HepG2 (cell line): ENCODE measurements around the gene SLC15A1. TPM values are rescaled to one million over a fixed set of nuclear protein-coding genes. Genes with fewer than 3 reads are reported as not detected.

Experiments
- ATAC-seq: fragments of 200-7000 bp; cut with Tn5 transposase; 3 replicates; pipeline ENCODE4 v1.9.1; 2020; ENCODE audit warnings: mild to moderate bottlenecking, moderate library complexity
- BruUV-seq: library from RNA; stranded (reverse); fragments of 400-500 nt; replicated peaks from 2 replicates; lab custom pipeline; 2021; lab: Mats Ljungman, UMichigan
- CTCF ChIA-PET: fragments of 300-600 bp; formaldehyde crosslinking; extraction: SDS; loops from one replicate; lab custom pipeline; 2021; ENCODE audit warnings: low total read pairs, inconsistent platforms, low intra/inter-chr PET ratio; lab: Yijun Ruan, JAX
- POLR2A ChIA-PET: fragments of 350-600 bp; sonication (Branson Sonifier 250); formaldehyde crosslinking; loops from one replicate; lab custom pipeline; 2020; ENCODE audit warnings: antibody characterized with exemption, inconsistent platforms; lab: Yijun Ruan, JAX
- DNase-seq: peaks from one replicate; pipeline ENCODE4 v3.0.0-alpha.2; 2015; ENCODE audit warnings: low spot score
- FAIRE-seq: peaks from 3 replicates; lab custom pipeline; 2011; peaks lifted over from hg19 to GRCh38; lab: Jason Lieb, UNC
- H2AFZ ChIP-seq: one replicate; pipeline ENCODE4 v1.6.1; 2011; ENCODE audit warnings: low read length, inconsistent platforms
- H3K27ac ChIP-seq: fragments of 300-600 bp; 3 replicates; pipeline ENCODE4 v1.8.0; 2011; ENCODE audit warnings: mixed run types, mild to moderate bottlenecking, mixed read lengths, low read length, inconsistent platforms; ENCODE audit not compliant: insufficient read depth; ENCODE audit errors: extremely low read length
- H3K27me3 ChIP-seq, 2 experiments: fragments of 200-600 bp in 1 of 2; 2 replicates in 1 of 2; 3 replicates in 1 of 2; pipeline versions ENCODE4 v1.6.0 to v1.8.0; 2011; ENCODE audit warnings: low read length in 2 of 2, mild to moderate bottlenecking in 2 of 2, moderate library complexity in 2 of 2, inconsistent platforms in 1 of 2; ENCODE audit not compliant: insufficient read depth in 2 of 2, control insufficient read depth in 1 of 2
- H3K36me3 ChIP-seq, 2 experiments: fragments of 200-600 bp in 1 of 2; replicated peaks in 1 of 2; 2 replicates in 1 of 2; 3 replicates in 1 of 2; pipeline versions ENCODE4 v1.5.1 to v1.8.0; 2011; ENCODE audit warnings: low read length in 2 of 2, inconsistent platforms in 1 of 2; ENCODE audit not compliant: insufficient read depth in 2 of 2, control insufficient read depth in 1 of 2
- H3K4me1 ChIP-seq: 2 replicates; pipeline ENCODE4 v1.5.1; 2012; ENCODE audit warnings: low read length, inconsistent platforms; ENCODE audit not compliant: insufficient read depth
- H3K4me2 ChIP-seq: 2 replicates; pipeline ENCODE4 v1.6.0; 2011; ENCODE audit warnings: low read depth, low read length, inconsistent platforms
- H3K4me3 ChIP-seq, 3 experiments: fragments of 200-600 bp in 1 of 3; sonication (generic), shearing (Covaris generic) in 1 of 3; replicated peaks in 1 of 3; 2 replicates each; pipeline ENCODE4 v1.5.1; 2011 to 2016; ENCODE audit warnings: low read length in 3 of 3, inconsistent platforms in 2 of 3, low read depth in 2 of 3, mild to moderate bottlenecking in 2 of 3, control low read depth in 1 of 3, mixed read lengths in 1 of 3; ENCODE audit not compliant: insufficient read depth in 1 of 3
- H3K79me2 ChIP-seq: one replicate; pipeline ENCODE4 v1.6.1; 2011; ENCODE audit warnings: low read length, inconsistent platforms; ENCODE audit not compliant: insufficient read depth
- H3K9ac ChIP-seq: 2 replicates; pipeline ENCODE4 v1.6.0; 2011; ENCODE audit warnings: mild to moderate bottlenecking, low read depth, low read length, inconsistent platforms; ENCODE audit not compliant: insufficient read depth
- H3K9me3 ChIP-seq: 2 replicates; pipeline ENCODE4 v1.5.1; 2012; ENCODE audit warnings: mild to moderate bottlenecking, low read length
- H4K20me1 ChIP-seq: 2 replicates; pipeline ENCODE4 v1.6.0; 2011; ENCODE audit warnings: inconsistent platforms, mild to moderate bottlenecking, low read length, moderate library complexity; ENCODE audit not compliant: insufficient read depth
- NKX3-1 ChIP-seq: sonication (generic); formaldehyde crosslinking; IDR thresholded peaks from 2 replicates; pipeline ENCODE4 v1.5.0; 2020; ENCODE audit warnings: missing genetic modification reagents
- NR2F6 ChIP-seq, 2 experiments: IDR thresholded peaks; 2 replicates each; pipeline ENCODE4 v1.6.1; 2016; ENCODE audit warnings: antibody characterized with exemption in 1 of 2, mild to moderate bottlenecking in 1 of 2
- SCMH1 ChIP-seq: sonication (generic); formaldehyde crosslinking; IDR thresholded peaks from 2 replicates; pipeline ENCODE4 v1.9.0; 2021; ENCODE audit warnings: missing genetic modification reagents, mild to moderate bottlenecking, borderline replicate concordance
- SP1 ChIP-seq, 2 experiments: fragments of 450-650 bp in 1 of 2; sonication (generic) in 1 of 2; formaldehyde crosslinking in 1 of 2; IDR thresholded peaks; 2 replicates each; pipeline versions ENCODE4 v1.4.0 to v1.6.1; 2016 to 2020; ENCODE audit warnings: missing genetic modification reagents in 1 of 2
- ZHX2 ChIP-seq, 2 experiments: sonication (generic) in 1 of 2; formaldehyde crosslinking in 1 of 2; IDR thresholded peaks; 2 replicates each; pipeline versions ENCODE4 v1.6.1 to v1.9.0; 2014 to 2022; ENCODE audit warnings: antibody characterized with exemption in 1 of 2, borderline replicate concordance in 1 of 2, inconsistent platforms in 1 of 2, low read depth in 1 of 2, missing genetic modification reagents in 1 of 2
- ZNF335 ChIP-seq: sonication (generic); formaldehyde crosslinking; IDR thresholded peaks from 2 replicates; pipeline ENCODE4 v1.4.0; 2020; ENCODE audit warnings: missing genetic modification reagents
- ZNF382 ChIP-seq: sonication (generic); formaldehyde crosslinking; IDR thresholded peaks from 2 replicates; pipeline ENCODE4 v1.5.0; 2020; ENCODE audit warnings: missing genetic modification reagents, mild to moderate bottlenecking, borderline replicate concordance
- ZNF770 ChIP-seq: sonication (generic); formaldehyde crosslinking; IDR thresholded peaks from 2 replicates; pipeline ENCODE4 v1.5.0; 2020; ENCODE audit warnings: mild to moderate bottlenecking, missing genetic modification reagents
- ZSCAN22 ChIP-seq: sonication (generic); formaldehyde crosslinking; IDR thresholded peaks from 2 replicates; pipeline ENCODE4 v1.4.0; 2020; ENCODE audit warnings: mild to moderate bottlenecking, missing genetic modification reagents
- whole genome bisulfite sequencing: methylation state at CpG from one replicate; pipeline ENCODE4 v1.1.6; 2017; ENCODE audit warnings: low lambda C conversion rate; 5-methylcytosine and 5-hydroxymethylcytosine counted together
- in situ Hi-C: cut with HindIII; loops from 2 replicates; pipeline ENCODE4 v1.10.0; 2017; ENCODE audit warnings: low pct_unique_long_range_greater_than_20kb; ENCODE audit not compliant: extremely low pct_ligation_motif_present
- intact Hi-C: fragments of 100-400 bp; cut with micrococcal nuclease; formaldehyde crosslinking; loops from one replicate; pipeline ENCODE4 v1.10.0; 2022; ENCODE audit not compliant: unreplicated experiment
- polyA plus RNA-seq, 8 experiments: library from polyadenylated mRNA; depleted of rRNA in 3 of 8; stranded (reverse) in 7 of 8; unstranded in 1 of 8; fragments of >200 nt; fragmentation: Illumina TruSeq in 4 of 8; extraction: Trizol in 4 of 8; gene quantifications; 2 replicates each; pipeline versions ENCODE4 v1.2.1 to v1.2.3, GENCODE V29; 2011 to 2016; ENCODE audit warnings: low read depth in 4 of 8, missing spikeins in 1 of 8, mixed read lengths in 1 of 8; ENCODE audit not compliant: insufficient read depth in 1 of 8
- total RNA-seq, 5 experiments: library from RNA; depleted of rRNA; stranded (reverse); fragments of >200 nt; fragmentation: Illumina TruSeq; extraction: Trizol; gene quantifications; 2 replicates each; pipeline ENCODE4 v1.2.3, GENCODE V29; 2016; ENCODE audit warnings: low read depth in 1 of 5

SLC15A1 gene
- total and polyA plus RNA-seq, 2 of the 13 experiments (the other 11 are each of a cell fraction or from before 2014, with no cell fraction given): 0.17 to 0.20 TPM

- 35% methylated on average over 3 of the region's 3 CpGs for WGBS
- Histone ChIP-seq H3K36me3 (no peaks in the 10 kb centered on the region), H3K4me1 (peaks cover 57% of the 10 kb centered on the region), H3K79me2 (no peaks in the 10 kb centered on the region), H3K9me3 (no peaks in the 10 kb centered on the region), H3K27ac (no peak overlapping the region), H3K4me2 (no peak overlapping the region), H4K20me1 (no peaks in the 10 kb centered on the region), H3K4me3 (no peak overlapping the region), H3K9ac (no peak overlapping the region), H2AFZ (no peak overlapping the region), H3K27me3 (peaks cover 0 to 3% of the 10 kb centered on the region in 2 experiments; a peak in 1 of 5 replicates)
- ATAC-seq (no peak), DNase-seq (no peak), FAIRE-seq (no peak)
- ChIA-PET CTCF (no interaction called here), POLR2A (interaction anchor here (1.2 kb wide), 1 partner anchor 71 kb away, joined by 4 read pairs; no protein-coding TSS in a partner anchor)
- in situ Hi-C loops: no loop called here
- intact Hi-C loops: no loop called here
- BruUV-seq: no TSS peak
- TF ChIP-seq NKX3-1 (CRISPR knock-in tag) (no peak), SP1 (IDR thresholded peaks at IDR 0.05) (no peak), SP1 (CRISPR knock-in tag; IDR thresholded peaks at IDR 0.05) (no peak), ZNF382 (CRISPR knock-in tag) (no peak), ZNF770 (CRISPR knock-in tag) (peak; percentile 29; the same call in 1 of the 2 replicates)
Observed at GRCh38 chr13:98648686-98649085, 103.8 kb downstream of the SLC15A1 start.

- no peaks in the 10 kb centered on the region for H4K20me1 ChIP-seq
- no TSS peak for BruUV-seq
- WGBS: 0% methylated on average over 2 of the region's 2 CpGs
- H3K9me3 ChIP-seq: no peaks in the 10 kb centered on the region
- H2AFZ ChIP-seq: no peak overlapping the region
- H3K4me1 ChIP-seq: peaks cover 55% of the 10 kb centered on the region
- peaks cover 0 to 3% of the 10 kb centered on the region in 2 experiments; a peak in 1 of 5 replicates for H3K27me3 ChIP-seq
- H3K9ac ChIP-seq: no peak overlapping the region
- ChIA-PET CTCF (no interaction called here), POLR2A (interaction anchor here (1.2 kb wide), 1 partner anchor 70 kb away, joined by 4 read pairs; no protein-coding TSS in a partner anchor)
- peak; percentile 55 for ATAC-seq
- H3K79me2 ChIP-seq: no peaks in the 10 kb centered on the region
- peak; percentile 27 for DNase-seq
- H3K27ac ChIP-seq: no peak overlapping the region
- no peak overlapping the region for H3K4me2 ChIP-seq
- no peak overlapping the region for H3K4me3 ChIP-seq
- FAIRE-seq: no peak
- H3K36me3 ChIP-seq: no peaks in the 10 kb centered on the region
- in situ Hi-C loops: no loop called here
- intact Hi-C loops: no loop called here
- TF ChIP-seq NR2F6 (IDR thresholded peaks at IDR 0.05) (peak; percentile 28; the same call in 1 of the 2 replicates), NR2F6 (CRISPR knock-in tag; IDR thresholded peaks at IDR 0.05) (no peak), ZHX2 (IDR thresholded peaks at IDR 0.05; ENCODE audit: low read depth) (no peak), ZHX2 (CRISPR knock-in tag; IDR thresholded peaks at IDR 0.05; ENCODE audit: borderline replicate concordance) (no peak), SCMH1 (CRISPR knock-in tag) (no peak), ZSCAN22 (CRISPR knock-in tag) (no peak), ZNF335 (CRISPR knock-in tag) (no peak)
Observed at GRCh38 chr13:98648141-98648540, 104.3 kb downstream of the SLC15A1 start.
